ENCODE measurements around the gene DLX3.

- TF ChIP-seq CTCF (IDR thresholded peaks at IDR 0.05) (no peak), PBX3 (IDR thresholded peaks at IDR 0.05) (no peak), GABPA (IDR thresholded peaks at IDR 0.05; ENCODE audit: low read depth) (no peak), RFX5 (IDR thresholded peaks at IDR 0.05; ENCODE audit: low read length) (no peak)
Measured at GRCh38 chr17:49973271-49973615, 21.8 kb downstream of the DLX3 start.
